Measurements from ENCODE around the gene CD27. TPM values are rescaled to one million over a fixed set of nuclear protein-coding genes. Genes with fewer than 3 reads are reported as not detected.

Gene CD27
- total and polyA plus RNA-seq, 2 of the 13 experiments (the other 11 are each of a cell fraction or from before 2014, with no cell fraction given), result 0.12 TPM; not detected in 1

DNA sequence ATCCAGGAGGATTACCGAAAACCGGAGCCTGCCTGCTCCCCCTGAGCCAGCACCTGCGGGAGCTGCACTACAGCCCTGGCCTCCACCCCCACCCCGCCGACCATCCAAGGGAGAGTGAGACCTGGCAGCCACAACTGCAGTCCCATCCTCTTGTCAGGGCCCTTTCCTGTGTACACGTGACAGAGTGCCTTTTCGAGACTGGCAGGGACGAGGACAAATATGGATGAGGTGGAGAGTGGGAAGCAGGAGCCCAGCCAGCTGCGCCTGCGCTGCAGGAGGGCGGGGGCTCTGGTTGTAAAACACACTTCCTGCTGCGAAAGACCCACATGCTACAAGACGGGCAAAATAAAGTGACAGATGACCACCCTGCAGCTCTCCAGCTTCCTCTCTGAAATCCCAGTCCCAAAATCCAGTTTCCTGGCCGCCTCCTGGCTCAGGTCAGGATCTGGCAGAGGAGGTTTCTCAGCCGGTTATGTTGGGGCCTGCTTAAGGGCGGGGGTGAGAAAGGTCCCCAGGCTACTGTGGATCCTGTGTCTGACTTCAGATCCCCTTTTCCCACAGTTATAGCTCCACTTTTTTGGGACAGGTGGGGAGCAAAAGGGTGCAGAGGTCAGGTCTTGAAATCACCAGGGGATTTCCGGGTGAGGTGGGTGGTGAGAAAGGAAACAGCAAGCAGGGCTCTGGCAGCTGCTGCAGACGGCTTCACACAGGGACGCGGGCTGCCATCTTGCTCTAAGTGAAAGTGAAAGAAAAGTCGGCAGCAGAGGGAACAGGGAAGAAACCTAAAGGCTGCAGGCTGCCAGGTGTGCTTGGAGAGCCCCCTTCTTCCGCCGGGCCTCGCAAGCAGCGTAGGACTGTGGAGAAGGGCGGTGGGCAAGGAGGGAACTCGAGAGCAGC, 6.8 kb downstream of the CD27 start, which contains the start of gene TAPBPL (continued):
- TF ChIP-seq CREB1 (IDR thresholded peaks at IDR 0.05), result no peak
- no peak for TF ChIP-seq CREB1 (CRISPR knock-in tag; IDR thresholded peaks at IDR 0.05)
- no peak for TF ChIP-seq FLYWCH1 (CRISPR knock-in tag; IDR thresholded peaks at IDR 0.05)
- 0 out of 2 replicates have a peak, but pooled peaks have one; percentile 30 for TF ChIP-seq WIZ (CRISPR knock-in tag; IDR thresholded peaks at IDR 0.05)
- 0 out of 2 replicates have a peak, but pooled peaks have one; percentile 39 for TF ChIP-seq CBX5 (CRISPR knock-in tag; IDR thresholded peaks at IDR 0.05; ENCODE audit: borderline replicate concordance)
- TF ChIP-seq, protein P1, sequence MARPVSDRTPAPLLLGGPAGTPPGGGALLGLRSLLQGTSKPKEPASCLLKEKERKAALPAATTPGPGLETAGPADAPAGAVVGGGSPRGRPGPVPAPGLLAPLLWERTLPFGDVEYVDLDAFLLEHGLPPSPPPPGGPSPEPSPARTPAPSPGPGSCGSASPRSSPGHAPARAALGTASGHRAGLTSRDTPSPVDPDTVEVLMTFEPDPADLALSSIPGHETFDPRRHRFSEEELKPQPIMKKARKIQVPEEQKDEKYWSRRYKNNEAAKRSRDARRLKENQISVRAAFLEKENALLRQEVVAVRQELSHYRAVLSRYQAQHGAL (CRISPR knock-in tag; IDR thresholded peaks at IDR 0.05; ENCODE audit: not compliant biosample characterization), result peak; percentile 56
- TF ChIP-seq, protein P2, sequence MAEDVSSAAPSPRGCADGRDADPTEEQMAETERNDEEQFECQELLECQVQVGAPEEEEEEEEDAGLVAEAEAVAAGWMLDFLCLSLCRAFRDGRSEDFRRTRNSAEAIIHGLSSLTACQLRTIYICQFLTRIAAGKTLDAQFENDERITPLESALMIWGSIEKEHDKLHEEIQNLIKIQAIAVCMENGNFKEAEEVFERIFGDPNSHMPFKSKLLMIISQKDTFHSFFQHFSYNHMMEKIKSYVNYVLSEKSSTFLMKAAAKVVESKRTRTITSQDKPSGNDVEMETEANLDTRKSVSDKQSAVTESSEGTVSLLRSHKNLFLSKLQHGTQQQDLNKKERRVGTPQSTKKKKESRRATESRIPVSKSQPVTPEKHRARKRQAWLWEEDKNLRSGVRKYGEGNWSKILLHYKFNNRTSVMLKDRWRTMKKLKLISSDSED (CRISPR knock-in tag; IDR thresholded peaks at IDR 0.05), result no peak
- TF ChIP-seq, protein P3, sequence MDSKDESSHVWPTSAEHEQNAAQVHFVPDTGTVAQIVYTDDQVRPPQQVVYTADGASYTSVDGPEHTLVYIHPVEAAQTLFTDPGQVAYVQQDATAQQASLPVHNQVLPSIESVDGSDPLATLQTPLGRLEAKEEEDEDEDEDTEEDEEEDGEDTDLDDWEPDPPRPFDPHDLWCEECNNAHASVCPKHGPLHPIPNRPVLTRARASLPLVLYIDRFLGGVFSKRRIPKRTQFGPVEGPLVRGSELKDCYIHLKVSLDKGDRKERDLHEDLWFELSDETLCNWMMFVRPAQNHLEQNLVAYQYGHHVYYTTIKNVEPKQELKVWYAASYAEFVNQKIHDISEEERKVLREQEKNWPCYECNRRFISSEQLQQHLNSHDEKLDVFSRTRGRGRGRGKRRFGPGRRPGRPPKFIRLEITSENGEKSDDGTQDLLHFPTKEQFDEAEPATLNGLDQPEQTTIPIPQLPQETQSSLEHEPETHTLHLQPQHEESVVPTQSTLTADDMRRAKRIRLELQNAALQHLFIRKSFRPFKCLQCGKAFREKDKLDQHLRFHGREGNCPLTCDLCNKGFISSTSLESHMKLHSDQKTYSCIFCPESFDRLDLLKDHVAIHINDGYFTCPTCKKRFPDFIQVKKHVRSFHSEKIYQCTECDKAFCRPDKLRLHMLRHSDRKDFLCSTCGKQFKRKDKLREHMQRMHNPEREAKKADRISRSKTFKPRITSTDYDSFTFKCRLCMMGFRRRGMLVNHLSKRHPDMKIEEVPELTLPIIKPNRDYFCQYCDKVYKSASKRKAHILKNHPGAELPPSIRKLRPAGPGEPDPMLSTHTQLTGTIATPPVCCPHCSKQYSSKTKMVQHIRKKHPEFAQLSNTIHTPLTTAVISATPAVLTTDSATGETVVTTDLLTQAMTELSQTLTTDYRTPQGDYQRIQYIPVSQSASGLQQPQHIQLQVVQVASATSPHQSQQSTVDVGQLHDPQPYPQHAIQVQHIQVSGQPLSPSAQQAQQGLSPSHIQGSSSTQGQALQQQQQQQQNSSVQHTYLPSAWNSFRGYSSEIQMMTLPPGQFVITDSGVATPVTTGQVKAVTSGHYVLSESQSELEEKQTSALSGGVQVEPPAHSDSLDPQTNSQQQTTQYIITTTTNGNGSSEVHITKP (CRISPR knock-in tag; IDR thresholded peaks at IDR 0.05; ENCODE audit: low read depth), result no peak
- peak; percentile 58 for TF ChIP-seq MYC (CRISPR knock-in tag; IDR thresholded peaks at IDR 0.05; ENCODE audit: borderline replicate concordance)
- no peak for TF ChIP-seq TOPORS (CRISPR knock-in tag; IDR thresholded peaks at IDR 0.05)
- TF ChIP-seq TBL1XR1 (IDR thresholded peaks at IDR 0.05; ENCODE audit: borderline replicate concordance, low read length, partially characterized antibody), result no peak
- peak; percentile 54 for TF ChIP-seq KDM5A (IDR thresholded peaks at IDR 0.05; ENCODE audit: borderline replicate concordance, low read length)
- no peak for TF ChIP-seq ZNF260 (CRISPR knock-in tag; IDR thresholded peaks at IDR 0.05; ENCODE audit: borderline replicate concordance, low read depth)
- TF ChIP-seq ZSCAN9 (CRISPR knock-in tag; IDR thresholded peaks at IDR 0.05; ENCODE audit: borderline replicate concordance), result 0 out of 2 replicates have a peak, but pooled peaks have one; percentile 35
- TF ChIP-seq BORCS8-MEF2B (CRISPR knock-in tag; IDR thresholded peaks at IDR 0.05), result 0 out of 2 replicates have a peak, but pooled peaks have one; percentile 1
- 0 out of 2 replicates have a peak, but pooled peaks have one; percentile 23 for TF ChIP-seq FOSL2 (CRISPR knock-in tag; IDR thresholded peaks at IDR 0.05)
- TF ChIP-seq RFX1 (IDR thresholded peaks at IDR 0.05), result no peak
- TF ChIP-seq, protein P4, sequence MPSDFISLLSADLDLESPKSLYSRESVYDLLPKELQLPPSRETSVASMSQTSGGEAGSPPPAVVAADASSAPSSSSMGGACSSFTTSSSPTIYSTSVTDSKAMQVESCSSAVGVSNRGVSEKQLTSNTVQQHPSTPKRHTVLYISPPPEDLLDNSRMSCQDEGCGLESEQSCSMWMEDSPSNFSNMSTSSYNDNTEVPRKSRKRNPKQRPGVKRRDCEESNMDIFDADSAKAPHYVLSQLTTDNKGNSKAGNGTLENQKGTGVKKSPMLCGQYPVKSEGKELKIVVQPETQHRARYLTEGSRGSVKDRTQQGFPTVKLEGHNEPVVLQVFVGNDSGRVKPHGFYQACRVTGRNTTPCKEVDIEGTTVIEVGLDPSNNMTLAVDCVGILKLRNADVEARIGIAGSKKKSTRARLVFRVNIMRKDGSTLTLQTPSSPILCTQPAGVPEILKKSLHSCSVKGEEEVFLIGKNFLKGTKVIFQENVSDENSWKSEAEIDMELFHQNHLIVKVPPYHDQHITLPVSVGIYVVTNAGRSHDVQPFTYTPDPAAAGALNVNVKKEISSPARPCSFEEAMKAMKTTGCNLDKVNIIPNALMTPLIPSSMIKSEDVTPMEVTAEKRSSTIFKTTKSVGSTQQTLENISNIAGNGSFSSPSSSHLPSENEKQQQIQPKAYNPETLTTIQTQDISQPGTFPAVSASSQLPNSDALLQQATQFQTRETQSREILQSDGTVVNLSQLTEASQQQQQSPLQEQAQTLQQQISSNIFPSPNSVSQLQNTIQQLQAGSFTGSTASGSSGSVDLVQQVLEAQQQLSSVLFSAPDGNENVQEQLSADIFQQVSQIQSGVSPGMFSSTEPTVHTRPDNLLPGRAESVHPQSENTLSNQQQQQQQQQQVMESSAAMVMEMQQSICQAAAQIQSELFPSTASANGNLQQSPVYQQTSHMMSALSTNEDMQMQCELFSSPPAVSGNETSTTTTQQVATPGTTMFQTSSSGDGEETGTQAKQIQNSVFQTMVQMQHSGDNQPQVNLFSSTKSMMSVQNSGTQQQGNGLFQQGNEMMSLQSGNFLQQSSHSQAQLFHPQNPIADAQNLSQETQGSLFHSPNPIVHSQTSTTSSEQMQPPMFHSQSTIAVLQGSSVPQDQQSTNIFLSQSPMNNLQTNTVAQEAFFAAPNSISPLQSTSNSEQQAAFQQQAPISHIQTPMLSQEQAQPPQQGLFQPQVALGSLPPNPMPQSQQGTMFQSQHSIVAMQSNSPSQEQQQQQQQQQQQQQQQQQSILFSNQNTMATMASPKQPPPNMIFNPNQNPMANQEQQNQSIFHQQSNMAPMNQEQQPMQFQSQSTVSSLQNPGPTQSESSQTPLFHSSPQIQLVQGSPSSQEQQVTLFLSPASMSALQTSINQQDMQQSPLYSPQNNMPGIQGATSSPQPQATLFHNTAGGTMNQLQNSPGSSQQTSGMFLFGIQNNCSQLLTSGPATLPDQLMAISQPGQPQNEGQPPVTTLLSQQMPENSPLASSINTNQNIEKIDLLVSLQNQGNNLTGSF (CRISPR knock-in tag; IDR thresholded peaks at IDR 0.05), result no peak
